NCI-H1105 (cell line): ENCODE measurements around the gene ILKAP.
"Not testable (repeated sequence)": the region's sequence is repeated elsewhere in the genome, so short reads cannot be mapped to it uniquely, and the experiment has no call there.

ENCODE experiments used
- DNase-seq: peaks from one replicate; lab custom pipeline; 2025; lab: John Stamatoyannopoulos, UW

ILKAP gene

GRCh38 chr2:238202326-238203093 is 985 bp downstream of the ILKAP start:
- DNase-seq, result no peak

- no peak for DNase-seq
Measured at GRCh38 chr2:238190445-238190844, 13.1 kb downstream of the ILKAP start.

GRCh38 chr2:238187618-238188548 is 15.6 kb downstream of the ILKAP start:
- DNase-seq, result no peak

GRCh38 chr2:238183821-238184220 is 19.7 kb downstream of the ILKAP start:
- DNase-seq, result no peak

- no peak for DNase-seq
Measured at GRCh38 chr2:238182362-238182761, 21.1 kb downstream of the ILKAP start.

- DNase-seq, result no peak
Measured at GRCh38 chr2:238180554-238180953, 22.9 kb downstream of the ILKAP start.

- no peak for DNase-seq
Measured at GRCh38 chr2:238176613-238177012, 26.9 kb downstream of the ILKAP start.

GRCh38 chr2:238174701-238175100 is 28.8 kb downstream of the ILKAP start:
- DNase-seq, result no peak

GRCh38 chr2:238174291-238174690 is 29.2 kb downstream of the ILKAP start:
- DNase-seq, result no peak

- DNase-seq, result no peak
Measured at GRCh38 chr2:238173692-238174091, 29.8 kb downstream of the ILKAP start.

- DNase-seq, result no peak
Measured at GRCh38 chr2:238172439-238172838, 31.1 kb downstream of the ILKAP start.

- DNase-seq, result no peak
Measured at GRCh38 chr2:238171575-238172187, 31.8 kb downstream of the ILKAP start.

GRCh38 chr2:238171072-238171431 is 32.4 kb downstream of the ILKAP start:
- DNase-seq, result not testable (repeated sequence)

GRCh38 chr2:238170386-238171071 is 33.0 kb downstream of the ILKAP start:
- no peak for DNase-seq

- no peak for DNase-seq
Measured at GRCh38 chr2:238169708-238170251, 33.7 kb downstream of the ILKAP start.

- DNase-seq, result no peak
Measured at GRCh38 chr2:238169048-238169707, 34.3 kb downstream of the ILKAP start.

- DNase-seq, result no peak
Measured at GRCh38 chr2:238168196-238169047, 35.1 kb downstream of the ILKAP start.

GRCh38 chr2:238167761-238168160 is 35.7 kb downstream of the ILKAP start:
- DNase-seq, result no peak

- DNase-seq, result no peak
Measured at GRCh38 chr2:238167344-238167715, 36.2 kb downstream of the ILKAP start.
